Upper lobe of left lung (tissue), 4 donors: ENCODE measurements around the gene FBXL17.

ENCODE experiments used
- EP300 ChIP-seq, 4 donors: sonication (generic); formaldehyde crosslinking; IDR thresholded peaks; one replicate each; pipeline ENCODE4 v1.5.1; 2017; ENCODE audit warnings: antibody characterized with exemption in 4 of 4, control low read depth in 2 of 4
- POLR2A ChIP-seq, 4 donors: fragments of 450-650 bp; IDR thresholded peaks; one replicate each; pipeline ENCODE4 v1.5.1; 2016 to 2017; ENCODE audit warnings: antibody characterized with exemption in 4 of 4, mild to moderate bottlenecking in 2 of 4
- POLR2AphosphoS5 ChIP-seq, 2 donors: sonication (generic); formaldehyde crosslinking; IDR thresholded peaks; one replicate each; pipeline ENCODE4 v1.5.1; 2017; ENCODE audit warnings: antibody characterized with exemption in 2 of 2
- TF ChIP-seq, protein P1 (sequence below), 6 experiments: fragments of 450-650 bp in 4 of 6; fragments of 200-600 bp in 2 of 6; sonication (generic) in 2 of 6; IDR thresholded peaks; one replicate each; pipeline ENCODE4 v1.5.1; 2016 to 2019; ENCODE audit warnings: antibody characterized with exemption in 6 of 6

DNA sequence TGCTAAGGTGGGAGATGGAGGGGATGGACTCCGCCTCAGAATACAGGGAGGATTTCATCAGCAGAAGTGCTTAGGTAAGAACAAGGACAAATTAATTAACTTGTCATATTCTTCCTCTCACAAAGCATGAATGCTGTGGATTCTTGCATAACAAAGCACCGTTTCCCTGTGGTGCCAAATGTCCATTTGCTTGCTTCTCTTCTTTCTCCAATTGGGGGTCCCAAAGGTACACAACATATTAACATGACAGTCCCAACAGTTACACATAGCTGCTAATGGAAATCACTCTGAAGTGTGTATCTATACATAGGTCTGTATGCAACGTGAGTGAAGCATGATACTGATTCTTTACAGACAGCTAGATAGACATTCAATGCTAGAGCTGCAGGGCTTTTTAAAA, 564.5 kb downstream of the FBXL17 start:
- TF ChIP-seq, protein P1, sequence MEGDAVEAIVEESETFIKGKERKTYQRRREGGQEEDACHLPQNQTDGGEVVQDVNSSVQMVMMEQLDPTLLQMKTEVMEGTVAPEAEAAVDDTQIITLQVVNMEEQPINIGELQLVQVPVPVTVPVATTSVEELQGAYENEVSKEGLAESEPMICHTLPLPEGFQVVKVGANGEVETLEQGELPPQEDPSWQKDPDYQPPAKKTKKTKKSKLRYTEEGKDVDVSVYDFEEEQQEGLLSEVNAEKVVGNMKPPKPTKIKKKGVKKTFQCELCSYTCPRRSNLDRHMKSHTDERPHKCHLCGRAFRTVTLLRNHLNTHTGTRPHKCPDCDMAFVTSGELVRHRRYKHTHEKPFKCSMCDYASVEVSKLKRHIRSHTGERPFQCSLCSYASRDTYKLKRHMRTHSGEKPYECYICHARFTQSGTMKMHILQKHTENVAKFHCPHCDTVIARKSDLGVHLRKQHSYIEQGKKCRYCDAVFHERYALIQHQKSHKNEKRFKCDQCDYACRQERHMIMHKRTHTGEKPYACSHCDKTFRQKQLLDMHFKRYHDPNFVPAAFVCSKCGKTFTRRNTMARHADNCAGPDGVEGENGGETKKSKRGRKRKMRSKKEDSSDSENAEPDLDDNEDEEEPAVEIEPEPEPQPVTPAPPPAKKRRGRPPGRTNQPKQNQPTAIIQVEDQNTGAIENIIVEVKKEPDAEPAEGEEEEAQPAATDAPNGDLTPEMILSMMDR (IDR thresholded peaks at IDR 0.05), result no peak
- TF ChIP-seq POLR2A (IDR thresholded peaks at IDR 0.05) (no peak), POLR2AphosphoS5 (IDR thresholded peaks at IDR 0.05) (no peak), EP300 (IDR thresholded peaks at IDR 0.05) (no peak)
